ENCODE data around the gene JAM3.

DNA sequence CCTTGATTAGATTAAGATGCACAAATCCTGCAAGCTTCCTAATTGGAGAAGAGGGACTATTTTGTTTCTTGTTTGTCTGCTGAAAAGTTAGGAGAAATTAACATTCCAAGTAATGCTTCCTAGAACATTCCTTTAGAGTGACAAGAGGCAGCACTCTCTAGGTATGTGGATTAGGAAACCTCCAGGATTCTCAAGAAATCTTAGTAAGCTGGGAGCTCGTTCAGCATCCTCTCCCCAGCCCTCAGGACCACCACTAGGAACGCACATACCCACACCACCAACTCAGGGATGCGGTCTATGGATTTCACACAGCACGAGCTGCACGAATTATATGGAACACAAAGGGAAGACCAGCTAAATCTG is 102.0 kb downstream of the JAM3 start:
- TF ChIP-seq, protein P1, sequence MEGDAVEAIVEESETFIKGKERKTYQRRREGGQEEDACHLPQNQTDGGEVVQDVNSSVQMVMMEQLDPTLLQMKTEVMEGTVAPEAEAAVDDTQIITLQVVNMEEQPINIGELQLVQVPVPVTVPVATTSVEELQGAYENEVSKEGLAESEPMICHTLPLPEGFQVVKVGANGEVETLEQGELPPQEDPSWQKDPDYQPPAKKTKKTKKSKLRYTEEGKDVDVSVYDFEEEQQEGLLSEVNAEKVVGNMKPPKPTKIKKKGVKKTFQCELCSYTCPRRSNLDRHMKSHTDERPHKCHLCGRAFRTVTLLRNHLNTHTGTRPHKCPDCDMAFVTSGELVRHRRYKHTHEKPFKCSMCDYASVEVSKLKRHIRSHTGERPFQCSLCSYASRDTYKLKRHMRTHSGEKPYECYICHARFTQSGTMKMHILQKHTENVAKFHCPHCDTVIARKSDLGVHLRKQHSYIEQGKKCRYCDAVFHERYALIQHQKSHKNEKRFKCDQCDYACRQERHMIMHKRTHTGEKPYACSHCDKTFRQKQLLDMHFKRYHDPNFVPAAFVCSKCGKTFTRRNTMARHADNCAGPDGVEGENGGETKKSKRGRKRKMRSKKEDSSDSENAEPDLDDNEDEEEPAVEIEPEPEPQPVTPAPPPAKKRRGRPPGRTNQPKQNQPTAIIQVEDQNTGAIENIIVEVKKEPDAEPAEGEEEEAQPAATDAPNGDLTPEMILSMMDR (IDR thresholded peaks at IDR 0.05) = no peak
- no peak for TF ChIP-seq EZH2phosphoT487 (IDR thresholded peaks at IDR 0.05)
- TF ChIP-seq EZH2 (IDR thresholded peaks at IDR 0.05) = no peak
